Measurements from ENCODE around the gene MACC1.

The MACC1 gene

DNA sequence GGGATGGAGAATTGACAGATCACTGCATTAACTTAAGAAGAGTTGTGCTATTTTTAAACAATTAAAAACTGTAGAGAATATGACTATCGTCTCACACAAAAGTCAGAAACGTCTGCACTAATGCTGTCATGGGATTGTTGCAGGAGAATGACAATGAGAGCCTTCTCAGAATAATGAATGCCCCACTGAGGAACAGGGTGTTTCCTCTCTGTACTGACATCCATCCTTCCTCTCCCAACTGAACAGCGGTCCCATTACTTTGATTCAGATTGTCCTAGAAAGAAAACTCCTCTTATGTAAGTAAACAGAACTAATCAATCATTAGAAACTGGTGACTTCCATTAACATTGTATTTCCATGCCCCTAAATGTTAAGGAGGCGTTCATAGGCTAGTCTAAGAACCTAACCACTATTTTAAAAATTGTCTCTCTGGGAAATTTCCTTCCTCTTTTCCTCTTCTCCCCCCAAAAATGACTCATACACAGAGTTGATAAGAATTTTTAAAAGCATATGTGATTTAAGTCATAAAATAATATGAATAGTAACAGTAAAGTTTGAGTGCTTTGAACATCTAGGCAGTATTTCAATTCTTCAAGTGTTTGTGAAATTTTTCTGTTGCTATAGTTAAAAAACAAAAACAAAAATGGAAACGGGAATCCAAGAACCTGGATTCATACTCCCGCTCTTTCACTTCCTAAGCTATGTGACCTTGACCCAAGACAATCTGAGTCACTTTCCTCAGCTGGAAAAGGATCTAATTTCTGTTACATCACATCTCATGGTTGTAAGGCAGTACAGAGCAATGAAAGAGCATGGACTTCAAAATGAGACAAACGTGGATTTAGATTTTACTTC lies 12.7 kb upstream of the MACC1 start:
- Histone ChIP-seq H3K4me3 (ENCODE audit: insufficient read length, low read depth) (no peak overlapping the region), H3K36me3 (ENCODE audit: insufficient read depth, insufficient read length, low read length) (no peaks in the 10 kb centered on the region), H3K9ac (ENCODE audit: insufficient read length, low read depth) (no peak overlapping the region), H3K27me3 (ENCODE audit: insufficient read depth, insufficient read length) (no peaks in the 10 kb centered on the region), H3K9me3 (ENCODE audit: insufficient read depth, low read length) (no peaks in the 10 kb centered on the region), H3K4me1 (ENCODE audit: insufficient read depth, insufficient read length) (no peaks in the 10 kb centered on the region)
- no peak for DNase-seq (ENCODE audit: low read depth, low spot score)
- TF ChIP-seq SUZ12 (IDR thresholded peaks at IDR 0.05; ENCODE audit: extremely low read depth, insufficient read depth, insufficient read length) (no peak), YY1 (IDR thresholded peaks at IDR 0.05; ENCODE audit: insufficient read depth, insufficient read length) (no peak), ZNF274 (IDR thresholded peaks at IDR 0.05; ENCODE audit: low read depth, low read length) (no peak)

DNA sequence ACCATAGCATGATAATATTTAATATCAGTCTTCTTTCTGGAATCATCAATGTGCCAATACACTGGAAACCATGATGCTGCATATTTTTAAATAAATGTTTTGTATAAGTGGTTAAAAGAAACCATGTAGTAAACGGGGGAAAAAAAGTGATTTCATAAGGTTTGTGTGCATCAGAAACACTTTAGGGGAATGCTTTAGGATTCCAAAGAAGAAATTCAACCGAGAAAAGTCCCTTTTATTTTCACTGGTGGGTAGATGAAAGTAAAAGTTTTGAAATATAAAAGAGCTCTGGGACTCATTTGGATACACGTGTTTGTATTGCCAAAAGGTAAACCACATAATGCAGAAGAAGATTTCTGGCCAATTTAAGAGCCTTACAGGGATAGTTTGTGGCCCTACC lies 11.9 kb upstream of the MACC1 start:
- TF ChIP-seq SUZ12 (IDR thresholded peaks at IDR 0.05; ENCODE audit: extremely low read depth, insufficient read depth, insufficient read length) (no peak), YY1 (IDR thresholded peaks at IDR 0.05; ENCODE audit: insufficient read depth, insufficient read length) (no peak), ZNF274 (IDR thresholded peaks at IDR 0.05; ENCODE audit: low read depth, low read length) (no peak)
- no peaks in the 10 kb centered on the region for H3K36me3 ChIP-seq (ENCODE audit: insufficient read depth, insufficient read length, low read length)
- H3K9me3 ChIP-seq (ENCODE audit: insufficient read depth, low read length): no peaks in the 10 kb centered on the region
- DNase-seq (ENCODE audit: low read depth, low spot score): no peak
- H3K4me3 ChIP-seq (ENCODE audit: insufficient read length, low read depth): no peak overlapping the region
- no peak overlapping the region for H3K9ac ChIP-seq (ENCODE audit: insufficient read length, low read depth)
- H3K4me1 ChIP-seq (ENCODE audit: insufficient read depth, insufficient read length): no peaks in the 10 kb centered on the region
- H3K27me3 ChIP-seq (ENCODE audit: insufficient read depth, insufficient read length): no peaks in the 10 kb centered on the region

DNA sequence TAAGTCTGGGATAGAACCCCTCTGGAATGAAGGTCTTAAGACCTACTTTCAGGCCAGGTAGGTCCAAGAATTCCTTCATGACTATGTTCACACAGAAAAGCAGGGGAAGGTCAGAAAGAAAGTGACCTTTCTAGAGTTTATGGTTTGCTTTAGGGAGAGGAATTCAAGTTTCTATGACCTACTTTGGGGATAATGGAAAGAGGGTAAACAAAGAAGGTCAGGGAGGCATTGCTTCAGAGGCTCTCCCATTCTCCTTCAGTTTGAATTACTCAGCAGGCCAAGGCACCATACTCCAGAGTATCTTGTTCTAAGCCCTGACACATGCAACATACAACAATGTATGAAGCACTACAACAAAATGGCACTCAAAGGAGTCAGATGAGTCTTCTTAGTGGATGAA lies 11.5 kb upstream of the MACC1 start:
- Histone ChIP-seq H3K27me3 (ENCODE audit: insufficient read depth, insufficient read length) (no peaks in the 10 kb centered on the region), H3K4me3 (ENCODE audit: insufficient read length, low read depth) (no peak overlapping the region), H3K36me3 (ENCODE audit: insufficient read depth, insufficient read length, low read length) (no peaks in the 10 kb centered on the region), H3K9me3 (ENCODE audit: insufficient read depth, low read length) (no peaks in the 10 kb centered on the region), H3K9ac (ENCODE audit: insufficient read length, low read depth) (no peak overlapping the region), H3K4me1 (ENCODE audit: insufficient read depth, insufficient read length) (no peaks in the 10 kb centered on the region)
- no peak for DNase-seq (ENCODE audit: low read depth, low spot score)
- TF ChIP-seq YY1 (IDR thresholded peaks at IDR 0.05; ENCODE audit: insufficient read depth, insufficient read length) (no peak), SUZ12 (IDR thresholded peaks at IDR 0.05; ENCODE audit: extremely low read depth, insufficient read depth, insufficient read length) (no peak), ZNF274 (IDR thresholded peaks at IDR 0.05; ENCODE audit: low read depth, low read length) (no peak)

DNA sequence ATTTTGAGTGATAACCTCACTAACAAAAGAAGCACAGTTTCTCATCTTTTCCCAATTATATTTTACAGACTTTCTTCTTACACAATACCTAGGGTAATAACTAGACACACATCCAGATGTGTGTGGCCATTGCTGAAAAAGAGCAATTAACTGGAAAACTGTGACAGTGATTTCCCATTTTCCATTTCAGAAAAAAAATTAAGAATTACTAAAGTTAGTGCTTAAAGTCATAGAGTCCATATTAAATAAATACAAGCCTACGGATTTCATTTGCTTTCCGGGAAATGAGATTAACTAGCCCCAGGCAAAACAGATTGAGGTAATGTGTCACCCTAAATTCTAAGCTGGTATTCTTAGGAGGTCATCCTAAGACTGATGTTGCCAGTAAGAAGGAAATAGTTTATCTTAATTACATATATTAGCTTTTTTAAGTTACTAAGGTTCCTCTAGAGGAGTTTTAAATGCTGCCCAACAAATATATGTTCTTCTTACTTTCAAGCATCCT lies 10.2 kb upstream of the MACC1 start:
- Histone ChIP-seq H3K9ac (ENCODE audit: insufficient read length, low read depth) (no peak overlapping the region), H3K9me3 (ENCODE audit: insufficient read depth, low read length) (no peaks in the 10 kb centered on the region), H3K27me3 (ENCODE audit: insufficient read depth, insufficient read length) (no peaks in the 10 kb centered on the region), H3K36me3 (ENCODE audit: insufficient read depth, insufficient read length, low read length) (no peaks in the 10 kb centered on the region), H3K4me3 (ENCODE audit: insufficient read length, low read depth) (no peak overlapping the region), H3K4me1 (ENCODE audit: insufficient read depth, insufficient read length) (no peaks in the 10 kb centered on the region)
- no peak for TF ChIP-seq SUZ12 (IDR thresholded peaks at IDR 0.05; ENCODE audit: extremely low read depth, insufficient read depth, insufficient read length)
- no peak for TF ChIP-seq YY1 (IDR thresholded peaks at IDR 0.05; ENCODE audit: insufficient read depth, insufficient read length)
- no peak for TF ChIP-seq ZNF274 (IDR thresholded peaks at IDR 0.05; ENCODE audit: low read depth, low read length)
- no peak for DNase-seq (ENCODE audit: low read depth, low spot score)

DNA sequence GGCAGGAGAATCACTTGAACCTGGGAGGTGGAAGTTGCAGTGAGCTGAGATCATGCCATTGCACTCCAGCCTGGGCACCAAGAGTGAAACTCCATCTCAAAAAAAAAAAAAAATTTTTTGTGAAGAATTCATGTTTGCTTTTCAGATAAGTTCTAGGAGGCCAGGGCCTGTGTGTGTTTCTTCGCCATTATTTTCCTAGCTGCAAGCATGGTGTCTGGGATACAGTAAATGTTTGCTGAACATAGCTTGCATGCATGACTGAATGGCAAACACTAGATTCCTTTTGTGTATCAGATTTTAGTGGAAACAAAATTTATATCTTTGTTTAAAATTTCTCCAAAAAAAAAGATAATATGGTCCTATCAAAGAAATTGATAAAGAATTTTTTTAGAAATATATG lies 9.7 kb upstream of the MACC1 start:
- H3K36me3 ChIP-seq (ENCODE audit: insufficient read depth, insufficient read length, low read length): no peaks in the 10 kb centered on the region
- no peaks in the 10 kb centered on the region for H3K9me3 ChIP-seq (ENCODE audit: insufficient read depth, low read length)
- no peaks in the 10 kb centered on the region for H3K4me1 ChIP-seq (ENCODE audit: insufficient read depth, insufficient read length)
- H3K9ac ChIP-seq (ENCODE audit: insufficient read length, low read depth): no peak overlapping the region
- TF ChIP-seq ZNF274 (IDR thresholded peaks at IDR 0.05; ENCODE audit: low read depth, low read length): no peak
- TF ChIP-seq YY1 (IDR thresholded peaks at IDR 0.05; ENCODE audit: insufficient read depth, insufficient read length): no peak
- no peak for TF ChIP-seq SUZ12 (IDR thresholded peaks at IDR 0.05; ENCODE audit: extremely low read depth, insufficient read depth, insufficient read length)
- H3K4me3 ChIP-seq (ENCODE audit: insufficient read length, low read depth): no peak overlapping the region
- no peak for DNase-seq (ENCODE audit: low read depth, low spot score)
- no peaks in the 10 kb centered on the region for H3K27me3 ChIP-seq (ENCODE audit: insufficient read depth, insufficient read length)

DNA sequence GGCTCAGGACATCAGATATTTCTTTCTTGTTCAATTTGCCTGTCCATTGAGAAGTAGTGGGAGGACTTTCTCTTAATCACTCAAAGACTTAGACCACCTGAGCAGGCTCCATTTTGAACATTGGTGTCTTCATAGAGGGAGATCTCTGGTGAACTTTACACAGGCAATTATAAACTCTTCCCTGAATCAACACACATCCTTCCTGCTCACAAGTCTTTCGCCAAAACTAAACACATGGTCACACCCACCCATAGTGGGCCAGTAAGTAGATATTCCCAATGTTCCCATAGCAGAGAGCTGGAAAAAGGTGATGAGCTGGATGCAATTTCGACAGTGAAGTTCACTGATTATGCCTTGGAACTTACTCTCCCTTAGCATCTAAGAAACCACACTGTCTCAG lies 8.2 kb upstream of the MACC1 start:
- TF ChIP-seq ZNF274 (IDR thresholded peaks at IDR 0.05; ENCODE audit: low read depth, low read length): no peak
- TF ChIP-seq SUZ12 (IDR thresholded peaks at IDR 0.05; ENCODE audit: extremely low read depth, insufficient read depth, insufficient read length): no peak
- TF ChIP-seq YY1 (IDR thresholded peaks at IDR 0.05; ENCODE audit: insufficient read depth, insufficient read length): no peak
- Histone ChIP-seq H3K27me3 (ENCODE audit: insufficient read depth, insufficient read length) (no peaks in the 10 kb centered on the region), H3K9ac (ENCODE audit: insufficient read length, low read depth) (no peak overlapping the region), H3K9me3 (ENCODE audit: insufficient read depth, low read length) (no peaks in the 10 kb centered on the region), H3K4me1 (ENCODE audit: insufficient read depth, insufficient read length) (no peaks in the 10 kb centered on the region), H3K4me3 (ENCODE audit: insufficient read length, low read depth) (no peak overlapping the region), H3K36me3 (ENCODE audit: insufficient read depth, insufficient read length, low read length) (no peaks in the 10 kb centered on the region)
- DNase-seq (ENCODE audit: low read depth, low spot score): no peak

DNA sequence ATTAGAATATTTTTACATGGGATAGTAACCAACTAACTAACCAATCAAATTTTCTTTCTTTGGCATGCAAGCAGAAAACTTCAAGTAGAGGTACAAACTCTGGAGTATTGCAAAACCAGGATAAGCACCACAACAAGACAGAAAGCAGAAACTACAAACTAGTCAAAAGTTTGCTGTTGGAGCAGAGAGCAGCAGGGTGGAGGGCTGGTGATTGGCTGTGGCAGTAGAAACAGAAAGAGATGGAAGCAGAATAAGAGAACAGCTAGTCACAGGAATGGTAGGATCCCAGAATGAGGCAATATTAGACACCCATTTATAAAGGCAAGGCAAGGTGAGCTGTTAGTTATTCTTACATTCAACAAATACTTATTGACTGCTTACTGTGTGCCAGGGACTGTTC lies 6.8 kb upstream of the MACC1 start:
- TF ChIP-seq SUZ12 (IDR thresholded peaks at IDR 0.05; ENCODE audit: extremely low read depth, insufficient read depth, insufficient read length) (no peak), ZNF274 (IDR thresholded peaks at IDR 0.05; ENCODE audit: low read depth, low read length) (no peak), YY1 (IDR thresholded peaks at IDR 0.05; ENCODE audit: insufficient read depth, insufficient read length) (no peak)
- Histone ChIP-seq H3K27me3 (ENCODE audit: insufficient read depth, insufficient read length) (no peaks in the 10 kb centered on the region), H3K4me1 (ENCODE audit: insufficient read depth, insufficient read length) (peaks cover 3% of the 10 kb centered on the region), H3K4me3 (ENCODE audit: insufficient read length, low read depth) (no peak overlapping the region), H3K9ac (ENCODE audit: insufficient read length, low read depth) (no peak overlapping the region), H3K36me3 (ENCODE audit: insufficient read depth, insufficient read length, low read length) (no peaks in the 10 kb centered on the region), H3K9me3 (ENCODE audit: insufficient read depth, low read length) (no peaks in the 10 kb centered on the region)
- DNase-seq (ENCODE audit: low read depth, low spot score): no peak

All from NT2/D1 (cell line).